GM12864 (cell line): ENCODE results near the gene USH2A.

ENCODE experiments used
- DNase-seq: peaks from one replicate; pipeline ENCODE4 v3.0.0-alpha.2; 2011; ENCODE audit warnings: low read depth
- H3K4me3 ChIP-seq: 2 replicates; pipeline ENCODE4 v1.5.1; 2011; ENCODE audit warnings: mild to moderate bottlenecking, low read depth, low read length, control low read depth
- TF ChIP-seq, protein P1 (sequence below): IDR thresholded peaks from 2 replicates; pipeline ENCODE4 v1.5.1; 2011; ENCODE audit warnings: low read depth, mild to moderate bottlenecking, moderate library complexity, low read length, control low read depth, inconsistent platforms; ENCODE audit errors: missing control alignments

USH2A gene

DNA sequence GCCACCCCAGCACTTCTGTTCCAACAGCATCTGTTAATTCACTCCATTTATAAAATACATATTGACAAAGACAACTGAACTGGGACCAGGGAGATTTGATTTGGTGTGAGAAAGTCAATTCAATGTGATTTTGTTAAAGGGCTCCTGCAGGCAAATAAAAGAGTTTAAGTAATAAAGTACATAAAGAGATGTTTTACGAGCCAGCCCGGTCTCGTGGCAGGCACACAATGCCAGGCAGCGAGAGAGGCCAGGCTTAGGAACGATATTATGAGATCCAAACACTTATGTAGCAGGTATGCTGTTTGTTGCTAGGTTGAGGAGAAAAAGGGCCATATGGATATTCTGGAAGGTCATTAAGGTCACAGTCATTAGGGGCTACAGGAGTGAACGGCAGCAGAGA, 629.1 kb downstream of the USH2A start:
- TF ChIP-seq, protein P1, sequence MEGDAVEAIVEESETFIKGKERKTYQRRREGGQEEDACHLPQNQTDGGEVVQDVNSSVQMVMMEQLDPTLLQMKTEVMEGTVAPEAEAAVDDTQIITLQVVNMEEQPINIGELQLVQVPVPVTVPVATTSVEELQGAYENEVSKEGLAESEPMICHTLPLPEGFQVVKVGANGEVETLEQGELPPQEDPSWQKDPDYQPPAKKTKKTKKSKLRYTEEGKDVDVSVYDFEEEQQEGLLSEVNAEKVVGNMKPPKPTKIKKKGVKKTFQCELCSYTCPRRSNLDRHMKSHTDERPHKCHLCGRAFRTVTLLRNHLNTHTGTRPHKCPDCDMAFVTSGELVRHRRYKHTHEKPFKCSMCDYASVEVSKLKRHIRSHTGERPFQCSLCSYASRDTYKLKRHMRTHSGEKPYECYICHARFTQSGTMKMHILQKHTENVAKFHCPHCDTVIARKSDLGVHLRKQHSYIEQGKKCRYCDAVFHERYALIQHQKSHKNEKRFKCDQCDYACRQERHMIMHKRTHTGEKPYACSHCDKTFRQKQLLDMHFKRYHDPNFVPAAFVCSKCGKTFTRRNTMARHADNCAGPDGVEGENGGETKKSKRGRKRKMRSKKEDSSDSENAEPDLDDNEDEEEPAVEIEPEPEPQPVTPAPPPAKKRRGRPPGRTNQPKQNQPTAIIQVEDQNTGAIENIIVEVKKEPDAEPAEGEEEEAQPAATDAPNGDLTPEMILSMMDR: no peak
- no peak for DNase-seq
- no peak overlapping the region for H3K4me3 ChIP-seq

DNA sequence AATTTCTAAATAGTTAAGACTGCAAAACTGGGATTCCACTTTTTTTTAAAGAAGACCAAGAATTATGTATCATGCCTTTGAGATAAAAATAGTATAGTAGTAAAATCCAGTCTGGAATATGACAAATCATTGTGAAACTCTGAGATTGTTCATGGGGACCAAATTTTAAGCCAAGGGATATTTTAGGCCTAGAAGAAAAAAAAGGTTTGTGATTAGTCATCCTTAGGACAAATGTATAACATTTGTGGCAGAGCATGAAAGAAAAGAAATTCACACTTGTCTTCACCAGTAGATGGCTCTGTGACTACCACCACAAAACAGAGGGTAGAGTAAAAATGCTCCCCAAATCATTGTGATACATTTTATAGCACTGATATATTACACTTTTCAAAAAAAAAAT, 630.1 kb downstream of the USH2A start:
- TF ChIP-seq, protein P1: peak; percentile 17
- DNase-seq: no peak
- H3K4me3 ChIP-seq: no peak overlapping the region

DNA sequence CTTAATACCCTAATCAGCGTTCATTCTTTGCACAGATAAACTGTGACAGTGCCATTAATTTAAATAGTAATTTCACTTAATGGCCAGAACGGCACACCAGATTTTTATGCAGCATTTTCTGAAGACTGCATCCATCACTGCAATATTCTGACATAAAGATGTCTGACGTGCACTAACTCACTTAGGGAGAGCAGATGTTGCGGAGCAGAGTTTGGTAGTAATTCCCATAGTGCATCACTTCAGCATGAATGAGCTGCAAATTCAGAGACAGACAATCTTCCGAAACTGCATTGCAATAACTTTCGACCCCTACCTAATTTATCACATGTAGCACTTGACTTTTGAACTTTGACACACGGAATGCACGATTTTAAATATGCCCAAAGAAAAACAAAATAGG, 630.8 kb downstream of the USH2A start:
- no peak overlapping the region for H3K4me3 ChIP-seq
- TF ChIP-seq, protein P1: no peak
- DNase-seq: no peak

DNA sequence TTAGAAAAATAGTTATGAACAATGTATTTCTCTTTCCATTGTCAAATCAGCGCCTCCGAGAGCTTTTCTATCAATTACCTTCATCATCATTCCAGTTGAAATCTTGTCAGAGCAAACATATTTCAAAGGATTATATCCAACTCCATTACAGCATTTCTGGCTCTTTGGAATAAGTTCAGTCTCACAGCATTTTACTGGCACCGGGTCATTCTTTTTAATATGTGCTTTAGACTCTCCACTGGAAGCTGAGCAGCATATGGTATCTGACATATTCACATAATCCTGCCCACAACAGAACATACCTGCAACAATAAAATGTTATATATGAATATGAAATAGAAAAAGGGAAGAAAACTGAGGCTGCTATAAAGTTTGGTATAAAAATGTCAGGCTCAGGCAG, 633.3 kb downstream of the USH2A start:
- H3K4me3 ChIP-seq: no peak overlapping the region
- DNase-seq: no peak
- TF ChIP-seq, protein P1: no peak

DNA sequence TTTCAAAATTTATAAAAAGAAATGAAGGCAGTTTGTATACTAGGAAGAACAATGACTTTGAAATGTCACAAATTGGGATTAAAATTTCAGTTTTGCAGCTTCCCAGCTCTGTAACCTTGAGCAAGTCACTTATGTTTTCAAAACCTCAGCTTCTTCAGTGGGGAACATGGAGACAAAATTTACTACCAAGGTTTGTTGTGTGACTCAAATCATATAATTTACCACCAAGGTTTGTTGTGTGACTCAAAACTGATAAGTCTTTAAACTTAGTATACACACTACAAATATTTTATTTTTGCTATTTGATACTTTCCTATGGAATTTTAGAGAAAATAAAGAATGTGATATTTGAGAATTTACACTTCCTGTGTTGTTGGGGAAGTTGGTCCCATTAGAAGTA, 636.3 kb downstream of the USH2A start:
- H3K4me3 ChIP-seq: no peak overlapping the region
- TF ChIP-seq, protein P1: no peak
- DNase-seq: no peak

DNA sequence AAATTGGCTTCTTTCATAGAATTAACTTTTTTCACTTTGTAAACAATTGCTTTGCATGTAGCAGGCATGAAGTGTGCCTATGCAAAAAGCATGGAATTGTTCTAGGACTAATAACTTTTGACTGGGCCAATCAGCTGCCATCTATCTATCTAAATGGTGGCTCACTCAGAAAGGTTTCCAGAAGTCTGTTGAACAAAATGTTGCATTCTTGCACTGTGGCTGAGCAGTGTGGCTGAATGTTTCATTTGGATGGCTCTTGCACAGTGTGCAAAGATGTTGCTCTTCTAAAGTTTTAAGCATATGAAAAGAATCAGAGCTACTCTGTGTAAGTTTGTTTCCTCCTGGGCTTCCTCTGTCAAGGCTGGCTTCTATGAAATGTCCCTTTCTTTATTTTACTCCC, 642.6 kb downstream of the USH2A start:
- no peak for DNase-seq
- TF ChIP-seq, protein P1: no peak
- no peak overlapping the region for H3K4me3 ChIP-seq

DNA sequence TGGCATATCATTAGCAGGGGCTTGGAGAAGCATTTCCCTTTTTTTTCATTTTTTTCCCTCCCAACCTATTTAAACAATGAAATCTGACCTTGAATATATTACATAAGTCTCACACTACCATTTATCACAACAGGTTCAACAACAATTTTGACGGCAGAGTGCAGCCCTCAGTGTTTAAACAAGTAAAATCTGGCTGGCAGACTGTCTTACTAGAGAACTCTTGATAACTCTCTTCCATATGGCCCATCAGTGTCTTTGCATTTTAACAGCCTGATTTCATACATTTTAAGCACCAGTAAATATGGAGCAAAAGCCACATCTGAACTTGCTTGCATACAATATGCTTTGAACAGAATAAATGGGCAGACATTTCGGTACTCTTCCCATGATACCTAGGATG, 643.1 kb downstream of the USH2A start:
- DNase-seq: no peak
- TF ChIP-seq, protein P1: no peak
- no peak overlapping the region for H3K4me3 ChIP-seq
